ENCODE data around the gene ACCS.

Gene ACCS

DNA sequence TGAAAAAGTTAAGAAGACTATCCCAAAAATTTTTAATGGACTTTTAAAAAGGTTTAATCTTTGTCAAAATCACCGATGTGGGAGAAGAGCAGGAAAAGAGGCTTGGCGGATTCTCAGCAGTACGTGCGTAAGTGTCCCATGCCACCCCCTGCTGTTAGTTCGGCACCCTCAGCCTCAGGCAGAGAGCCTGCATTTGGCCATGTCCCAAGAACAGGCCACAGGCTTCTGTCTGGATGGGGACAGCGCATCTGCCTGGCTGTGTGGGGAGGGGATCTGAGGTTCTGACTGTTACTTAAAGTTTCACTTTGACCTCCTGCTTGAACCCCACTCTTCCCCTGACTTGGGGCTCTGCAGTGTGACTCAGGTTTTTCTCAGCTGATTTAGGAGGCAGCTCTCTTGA, 64.7 kb downstream of the ACCS start:
- Histone ChIP-seq H3K36me3 (ENCODE audit: control insufficient read depth, insufficient read depth, low read length) (peaks cover 27% of the 10 kb centered on the region), H3K4me3 (ENCODE audit: low read length) (no peak overlapping the region), H3K27ac (ENCODE audit: low read depth, low read length) (no peak overlapping the region), H3K27me3 (ENCODE audit: control insufficient read depth, insufficient read depth, low read length) (no peaks in the 10 kb centered on the region), H3K4me1 (ENCODE audit: control insufficient read depth, insufficient read depth, low read length) (no peaks in the 10 kb centered on the region), H3K9ac (ENCODE audit: low read length) (no peak overlapping the region)

DNA sequence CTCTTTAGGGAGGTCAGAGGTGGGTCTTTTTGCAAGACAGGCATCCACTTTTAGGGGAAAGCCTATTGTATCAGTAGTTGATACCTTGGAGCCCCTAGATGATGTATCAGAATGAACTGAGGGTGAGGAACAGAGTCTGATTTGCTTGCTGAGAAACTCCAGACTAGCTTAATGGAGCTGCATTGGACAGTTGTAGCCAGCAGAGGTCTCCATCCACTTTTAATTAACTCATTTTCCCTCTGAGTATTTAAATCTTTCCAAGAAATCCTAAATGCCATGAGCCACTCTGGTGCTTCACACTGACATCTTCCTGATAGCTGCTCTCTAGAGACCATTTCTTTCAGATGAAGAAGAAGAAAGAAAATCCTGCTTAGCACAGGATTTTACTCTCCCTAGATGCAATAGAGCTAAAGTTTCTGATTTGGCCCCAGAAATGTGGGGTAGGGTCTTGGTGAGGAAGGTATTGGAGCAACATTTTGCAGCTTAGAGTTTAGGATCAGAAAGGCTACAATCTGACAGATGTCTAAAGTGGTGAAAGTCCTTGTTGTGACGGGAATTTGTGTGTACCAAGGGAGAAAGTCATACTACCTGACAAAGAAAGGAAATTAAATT, 67.4 kb downstream of the ACCS start:
- H3K27ac ChIP-seq (ENCODE audit: low read depth, low read length) = no peak overlapping the region
- no peaks in the 10 kb centered on the region for H3K27me3 ChIP-seq (ENCODE audit: control insufficient read depth, insufficient read depth, low read length)
- H3K9ac ChIP-seq (ENCODE audit: low read length) = no peak overlapping the region
- no peak overlapping the region for H3K4me3 ChIP-seq (ENCODE audit: low read length)
- H3K4me1 ChIP-seq (ENCODE audit: control insufficient read depth, insufficient read depth, low read length) = no peaks in the 10 kb centered on the region
- H3K36me3 ChIP-seq (ENCODE audit: control insufficient read depth, insufficient read depth, low read length) = peaks cover 19% of the 10 kb centered on the region
